NCI-H524 treated with DMSO at 0.1 percent for 48 hours (cell line): ENCODE measurements around the gene ZBTB46.
A peak's percentile ranks its signal among the peaks of the same experiment; 100 is the strongest.
"Not testable (repeated sequence)": the region's sequence is repeated elsewhere in the genome, so short reads cannot be mapped to it uniquely, and the experiment has no call there.

Experiments used
- DNase-seq: peaks from one replicate; lab custom pipeline; 2025; lab: John Stamatoyannopoulos, UW

Gene ZBTB46

DNA sequence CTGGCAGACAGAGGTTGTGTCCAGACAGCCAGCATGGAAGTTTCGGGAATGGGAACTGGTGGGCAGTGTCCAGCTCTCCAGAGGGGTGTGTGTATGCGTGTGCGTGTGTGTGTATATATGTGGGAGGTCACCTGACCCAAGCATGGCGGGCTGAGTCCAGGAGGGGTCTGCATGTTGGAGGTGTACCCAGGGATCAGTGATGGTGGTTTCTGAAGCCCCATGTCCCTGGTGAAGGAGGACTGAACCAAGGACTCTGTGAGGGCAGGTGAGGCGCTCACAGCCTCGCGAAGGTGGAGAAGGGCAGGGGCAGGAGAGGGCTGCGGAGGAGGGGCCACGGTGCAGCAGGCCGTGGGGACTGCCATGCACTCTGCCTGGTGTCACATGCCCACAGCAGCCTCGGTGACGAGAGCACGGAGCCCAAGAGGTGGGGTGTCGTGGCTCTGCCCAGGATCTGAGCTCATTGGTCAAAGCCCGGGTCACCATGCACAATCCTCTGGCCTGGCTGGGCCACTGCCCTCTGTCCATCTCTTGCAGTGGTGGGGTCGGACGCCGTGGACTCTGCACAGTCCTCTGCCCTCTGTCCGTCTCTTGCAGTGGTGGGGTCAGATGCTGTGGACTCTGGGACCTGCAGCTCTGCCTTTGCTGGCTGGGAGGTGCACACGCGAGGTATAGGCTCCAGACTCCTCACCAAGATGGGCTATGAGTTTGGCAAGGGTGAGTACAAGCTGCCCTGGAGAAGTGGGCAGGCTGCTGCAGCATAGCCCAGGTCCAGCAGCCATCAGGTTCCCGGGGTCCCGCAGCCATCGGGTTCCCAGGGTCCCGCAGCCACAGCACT is 96.7 kb downstream of the ZBTB46 start:
- DNase-seq, result no peak

- no peak for DNase-seq
Observed at GRCh38 chr20:63733579-63734081, 97.4 kb downstream of the ZBTB46 start.

- DNase-seq, result no peak
Observed at GRCh38 chr20:63733117-63733516, 97.9 kb downstream of the ZBTB46 start.

- no peak for DNase-seq
Observed at GRCh38 chr20:63732118-63733095, 98.7 kb downstream of the ZBTB46 start.

DNA sequence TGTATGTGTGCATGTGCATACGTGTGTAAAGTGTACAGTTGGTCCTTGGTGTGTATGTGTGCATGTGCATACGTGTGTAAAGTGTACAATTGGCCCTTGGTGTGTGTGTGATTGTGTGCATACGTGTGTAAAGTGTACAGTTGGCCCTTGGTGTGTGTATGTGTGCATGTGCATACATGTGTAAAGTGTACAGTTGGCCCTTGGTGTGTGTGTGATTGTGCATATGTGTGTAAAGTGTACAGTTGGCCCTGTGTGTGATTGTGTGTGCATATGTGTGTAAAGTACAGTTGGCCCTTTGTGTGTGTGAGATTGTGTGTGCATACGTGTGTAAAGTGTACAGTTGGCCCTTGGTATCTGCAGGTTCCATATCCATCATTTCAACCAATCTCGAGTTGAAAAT is 99.7 kb downstream of the ZBTB46 start:
- DNase-seq, result no peak

GRCh38 chr20:63730189-63730733 is 100.8 kb downstream of the ZBTB46 start:
- DNase-seq, result not testable (repeated sequence)

- DNase-seq, result not testable (repeated sequence)
Observed at GRCh38 chr20:63722967-63723622, 108.0 kb downstream of the ZBTB46 start.

GRCh38 chr20:63718996-63719395 is 112.1 kb downstream of the ZBTB46 start:
- no peak for DNase-seq

DNA sequence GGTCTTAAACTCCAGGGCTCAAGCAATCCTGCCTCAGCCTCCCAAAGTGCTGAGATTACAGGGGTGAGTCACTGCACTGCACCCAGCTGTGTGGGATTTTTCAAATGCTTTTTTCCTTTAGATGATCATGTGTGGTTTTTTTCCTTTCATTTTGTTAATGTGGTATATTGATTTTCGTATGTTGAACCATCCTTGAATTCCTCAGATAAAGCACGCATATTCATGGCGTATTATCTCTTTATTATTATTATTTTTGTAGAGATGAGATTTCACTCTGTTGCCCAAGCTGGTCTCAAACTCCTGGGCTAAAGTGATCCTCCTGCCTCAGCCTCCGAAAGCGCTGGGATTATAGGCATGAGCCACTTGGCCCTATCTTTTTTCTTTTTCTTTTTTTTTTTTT is 116.2 kb downstream of the ZBTB46 start:
- no peak for DNase-seq

DNA sequence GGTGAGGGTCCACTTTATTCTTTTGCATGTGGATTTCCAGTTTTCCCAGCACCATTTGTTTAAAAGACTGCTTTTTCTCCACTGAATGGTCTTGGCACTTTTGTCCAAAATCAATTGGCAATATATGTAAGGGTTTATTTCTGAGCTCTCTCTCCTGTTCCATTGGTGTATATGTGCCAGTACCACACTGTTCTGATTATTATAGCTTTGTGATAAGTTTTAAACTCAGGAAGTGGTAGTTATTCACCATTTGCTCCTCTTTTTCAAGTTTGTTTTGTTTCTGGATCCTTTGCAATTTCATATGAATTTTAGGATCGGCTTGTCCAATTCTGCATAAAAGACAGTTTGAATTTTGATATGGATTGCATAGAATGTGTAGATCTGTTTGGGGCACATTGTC is 118.9 kb downstream of the ZBTB46 start:
- no peak for DNase-seq

DNA sequence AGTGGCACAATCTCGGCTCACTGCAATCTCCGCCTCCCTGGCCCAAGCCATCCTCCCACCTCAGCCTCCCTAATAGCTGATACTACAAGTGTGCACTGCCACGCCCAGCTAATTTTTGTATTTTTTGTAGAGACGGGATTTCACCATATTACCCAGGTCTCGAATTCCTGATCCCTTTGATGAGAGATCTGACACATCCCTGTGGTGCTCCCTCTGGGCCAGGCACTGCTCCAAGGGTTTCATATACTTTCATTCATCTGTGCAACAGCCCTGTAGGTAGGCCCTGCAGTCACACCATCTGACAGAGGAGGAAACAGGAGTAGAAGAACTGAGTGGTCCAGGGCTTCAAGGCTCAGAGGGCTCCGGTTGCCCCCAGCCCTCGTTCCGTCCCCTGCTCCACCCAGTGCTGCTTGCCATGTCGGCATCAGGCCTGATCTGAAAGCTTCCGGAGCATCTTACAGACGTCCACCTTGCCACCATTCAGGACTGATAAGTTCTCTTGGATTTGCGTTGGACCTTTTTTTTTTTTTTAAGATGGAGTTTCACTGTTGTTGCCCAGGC is 119.9 kb downstream of the ZBTB46 start:
- no peak for DNase-seq

DNA sequence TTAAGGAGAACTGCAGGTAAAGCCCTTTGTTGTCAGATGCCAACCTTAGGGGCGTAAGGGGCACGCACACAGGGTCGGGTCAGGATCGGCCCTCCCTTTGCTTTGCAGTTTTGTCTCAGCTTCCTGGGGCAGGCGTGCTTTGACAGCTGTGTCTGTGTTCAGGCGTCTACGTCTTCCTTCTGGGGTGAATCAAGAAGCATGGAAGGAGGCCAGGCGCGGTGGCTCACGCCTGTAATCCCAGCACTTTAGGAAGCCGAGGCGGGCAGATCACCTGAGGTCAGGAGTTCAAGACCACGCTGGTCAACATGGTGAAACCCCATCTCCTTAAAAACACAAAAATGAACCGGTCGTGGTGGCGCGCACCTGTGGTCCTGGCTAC is 121.9 kb downstream of the ZBTB46 start:
- no peak for DNase-seq

DNA sequence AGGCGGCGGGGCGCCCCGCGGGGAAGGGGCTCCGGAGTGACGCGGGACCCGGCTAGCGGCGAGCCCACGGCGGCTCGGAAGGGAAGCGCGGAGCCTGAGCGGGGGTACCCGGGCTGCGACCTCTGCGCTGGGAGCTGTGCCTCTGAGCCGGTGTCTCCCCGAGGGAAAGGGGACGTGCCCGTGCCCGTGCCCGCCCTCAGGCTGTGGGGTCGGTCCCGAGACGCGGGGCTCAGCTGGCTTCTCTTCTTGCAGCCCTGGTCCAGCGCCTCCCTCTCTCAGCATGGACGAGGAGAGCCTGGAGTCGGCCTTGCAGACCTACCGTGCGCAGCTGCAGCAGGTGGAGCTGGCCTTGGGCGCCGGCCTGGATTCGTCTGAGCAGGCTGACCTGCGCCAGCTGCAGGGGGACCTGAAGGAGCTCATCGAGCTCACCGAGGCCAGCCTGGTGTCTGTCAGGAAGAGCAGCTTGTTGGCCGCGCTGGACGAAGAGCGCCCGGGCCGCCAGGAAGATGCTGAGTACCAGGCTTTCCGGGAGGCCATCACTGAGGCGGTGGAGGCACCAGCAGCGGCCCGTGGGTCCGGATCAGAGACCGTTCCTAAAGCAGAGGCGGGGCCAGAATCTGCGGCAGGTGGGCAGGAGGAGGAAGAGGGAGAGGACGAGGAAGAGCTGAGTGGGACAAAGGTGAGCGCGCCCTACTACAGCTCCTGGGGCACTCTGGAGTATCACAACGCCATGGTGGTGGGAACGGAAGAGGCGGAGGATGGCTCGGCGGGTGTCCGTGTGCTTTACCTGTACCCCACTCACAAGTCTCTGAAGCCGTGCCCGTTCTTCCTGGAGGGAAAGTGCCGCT is 122.5 kb downstream of the ZBTB46 start:
- DNase-seq, result no peak

DNA sequence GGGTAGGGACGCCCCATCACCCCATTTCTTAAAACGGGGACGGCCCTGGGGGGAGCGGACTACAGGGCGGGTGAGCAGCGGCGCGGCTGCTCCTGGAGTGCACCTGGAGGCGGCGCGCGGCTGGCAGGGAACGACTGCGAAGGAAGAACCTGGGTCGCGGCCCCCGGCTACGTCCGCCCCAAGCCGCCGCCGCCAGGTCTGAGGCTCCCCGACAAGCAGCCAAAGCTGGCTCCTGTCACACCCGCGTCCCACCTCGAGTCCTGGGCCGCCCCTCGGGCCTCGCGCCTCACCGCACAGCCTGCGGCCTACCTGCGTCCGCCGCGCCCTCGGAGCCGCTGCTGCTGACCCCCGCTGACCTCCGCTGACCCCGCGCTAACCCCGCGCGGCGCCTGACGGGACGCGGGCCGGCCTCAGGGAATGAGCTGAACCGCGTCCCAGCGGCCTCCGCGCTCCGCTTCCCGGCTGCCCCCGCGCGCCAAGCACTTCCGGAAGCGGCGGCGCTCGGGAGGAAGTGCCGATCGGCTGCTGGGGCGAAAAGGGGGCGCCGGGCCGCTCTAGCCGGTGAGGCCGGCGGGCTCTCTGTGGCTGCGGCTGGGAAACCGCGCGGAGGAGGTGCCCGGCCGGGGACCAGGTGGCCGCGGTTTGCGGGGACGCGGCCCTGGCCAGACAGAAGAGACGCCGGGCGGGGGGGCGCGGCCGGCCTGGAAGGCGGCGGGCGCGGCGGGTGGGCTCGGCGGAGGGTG is 123.3 kb downstream of the ZBTB46 start, which contains the start of the genes ARFRP1 and ZGPAT:
ARFRP1 (minus strand) TSS at position 419 of the 743 bp plus-strand sequence. CDS start 885 bp downstream, outside the sequence.
ZGPAT (plus strand) TSS at position 482 of the 743 bp plus-strand sequence. CDS start 542 bp downstream, outside the sequence.
- DNase-seq, result peak; percentile 53

- no peak for DNase-seq
Observed at GRCh38 chr20:63706852-63707557, 124.1 kb downstream of the ZBTB46 start.

DNA sequence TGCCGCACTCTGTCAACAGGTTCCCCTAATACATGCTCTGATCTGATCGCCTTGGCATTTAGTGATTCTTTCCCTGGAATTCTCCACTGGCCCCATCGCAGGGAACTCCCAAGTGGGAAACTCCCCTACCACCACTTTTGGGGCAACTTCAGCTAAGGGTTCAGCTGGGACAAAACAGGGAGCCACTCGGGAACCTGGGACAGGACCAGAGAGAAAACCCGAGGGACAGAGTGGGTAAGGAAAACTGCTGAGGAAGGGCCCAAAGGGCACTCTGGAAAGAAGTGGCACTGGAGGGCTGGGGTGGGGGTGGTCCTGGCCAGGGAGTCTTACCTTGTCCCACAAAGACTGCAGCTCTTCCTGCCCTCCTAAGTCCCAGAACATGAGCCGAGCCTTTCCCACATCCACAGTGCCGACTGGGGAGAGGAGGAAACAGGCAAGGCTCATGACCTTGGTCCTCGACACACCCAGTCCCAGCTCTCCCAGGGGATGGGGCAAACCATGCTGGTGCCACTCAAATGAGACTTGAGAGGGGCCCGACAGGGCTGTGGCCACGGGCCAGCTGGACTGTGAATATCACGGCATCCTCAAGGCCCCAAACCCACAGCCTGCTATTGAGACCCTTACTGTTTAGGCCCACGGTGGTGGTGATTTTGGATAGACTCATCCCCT is 124.9 kb downstream of the ZBTB46 start:
- DNase-seq, result no peak

DNA sequence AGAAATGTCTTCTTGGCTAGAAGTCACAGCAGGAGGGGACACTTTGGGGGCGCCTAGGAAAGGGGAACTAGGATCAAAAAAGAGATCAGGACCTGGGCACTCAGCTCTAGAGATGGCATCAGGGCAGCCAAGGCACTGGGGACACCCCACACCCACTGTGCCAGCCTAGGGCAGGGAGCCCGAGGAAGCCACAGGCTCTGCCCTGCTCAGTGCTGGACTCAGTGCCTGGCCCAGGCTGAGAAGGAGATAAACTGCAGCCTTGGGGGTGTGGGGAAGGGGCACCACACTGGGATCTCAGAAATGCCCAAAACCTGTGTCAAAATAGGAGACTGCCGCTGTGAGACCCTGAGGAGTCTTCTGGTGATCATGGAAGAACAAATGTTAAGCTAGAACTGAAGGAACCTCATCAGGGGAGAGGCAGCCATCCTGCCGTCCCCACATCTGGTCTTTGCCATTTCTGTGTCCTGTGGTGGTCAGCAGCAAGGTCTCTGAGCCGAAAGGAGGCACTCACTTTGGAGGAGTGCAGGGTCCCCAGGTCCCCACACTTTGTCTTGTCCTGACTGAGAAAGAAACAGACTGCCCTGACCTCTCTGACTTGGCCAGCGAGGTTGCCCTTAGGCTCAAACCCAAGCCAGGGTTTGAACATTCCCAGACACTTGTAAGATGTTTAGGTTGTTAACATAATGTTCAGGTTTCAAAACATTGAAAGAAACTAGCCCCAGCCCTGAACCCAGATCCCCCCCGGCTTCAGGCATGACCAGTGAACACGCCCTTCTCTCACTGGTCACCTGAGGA is 125.6 kb downstream of the ZBTB46 start:
- DNase-seq, result no peak

DNA sequence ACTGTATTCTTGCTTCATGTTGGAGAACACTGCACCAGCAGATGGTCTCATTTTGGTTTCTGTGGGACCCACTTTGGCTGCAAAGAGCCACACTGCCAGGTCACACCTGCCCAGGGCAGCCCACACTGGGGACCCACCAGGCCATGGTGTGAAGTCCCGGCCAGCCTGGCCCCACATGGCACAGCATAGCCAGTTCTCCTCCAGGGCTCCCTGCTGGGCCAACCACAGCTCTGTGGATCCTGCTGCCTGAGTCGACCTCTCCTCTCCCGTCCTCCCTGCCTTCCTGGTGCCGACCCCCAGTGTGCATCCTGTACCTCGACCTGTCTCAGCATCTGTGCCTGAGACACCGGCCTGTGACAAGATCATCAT is 126.3 kb downstream of the ZBTB46 start:
- no peak for DNase-seq
